Right lobe of liver (tissue), 6 donors: ENCODE results near the gene PAK6. TPM values are rescaled to one million over a fixed set of nuclear protein-coding genes. Genes with fewer than 3 reads are reported as not detected.
A peak's percentile ranks its signal among the peaks of the same experiment; 100 is the strongest.

ENCODE experiments used
- ATAC-seq, 4 donors: fragments of 200-7000 bp; cut with Tn5 transposase; one replicate each; pipeline ENCODE4 v1.9.1; 2020; ENCODE audit warnings: mild to moderate bottlenecking in 4 of 4, moderate library complexity in 4 of 4
- DNase-seq, 3 donors: peaks; one replicate each; pipeline ENCODE4 v3.0.0-alpha.2; 2020
- H3K27ac ChIP-seq, 3 donors: fragments of 200-600 bp; one replicate each; pipeline ENCODE4 v1.8.0; 2022
- H3K27me3 ChIP-seq, 2 donors: fragments of 200-600 bp; one replicate each; pipeline ENCODE4 v1.8.0; 2022
- H3K36me3 ChIP-seq, 4 donors: fragments of 200-600 bp; sonication (generic) in 1 of 4; one replicate each; pipeline versions ENCODE4 v1.5.1 to v1.8.0; 2017 to 2022; ENCODE audit warnings: control low read depth in 1 of 4
- H3K4me1 ChIP-seq, 4 donors: fragments of 200-600 bp; sonication (generic) in 1 of 4; one replicate each; pipeline versions ENCODE4 v1.5.1 to v1.8.0; 2017 to 2022; ENCODE audit warnings: control low read depth in 1 of 4
- H3K4me3 ChIP-seq, 3 donors: fragments of 200-600 bp; one replicate each; pipeline ENCODE4 v1.8.0; 2022
- H3K9me3 ChIP-seq, 4 donors: fragments of 200-600 bp; sonication (generic) in 1 of 4; one replicate each; pipeline versions ENCODE4 v1.5.1 to v1.8.0; 2017 to 2022; ENCODE audit warnings: control low read depth in 1 of 4
- POLR2A ChIP-seq: fragments of 450-650 bp; IDR thresholded peaks from one replicate; pipeline ENCODE4 v1.6.1; 2017; ENCODE audit warnings: antibody characterized with exemption, mild to moderate bottlenecking
- WGBS: methylation state at CpG from one replicate; pipeline ENCODE4 v1.1.6; 2018; ENCODE audit warnings: low coverage, low lambda C conversion rate; ENCODE audit not compliant: insufficient coverage; ENCODE audit errors: missing lambda C conversion rate; 5-methylcytosine and 5-hydroxymethylcytosine counted together
- intact Hi-C, 2 donors: fragments of 100-400 bp; cut with DNase I; formaldehyde crosslinking; loops; one replicate each; pipeline versions ENCODE4 v1.11.2 to v1.14.1; 2022
- total RNA-seq, 6 experiments: library from RNA; depleted of rRNA in 2 of 6; stranded (reverse); fragments of >200 nt in 2 of 6; fragmentation: NEBNext Ultra II Directional in 3 of 6; extraction: Animal tissue kit (Norgen Biotek cat#: 25700) in 3 of 6; gene quantifications; one replicate each; pipeline versions ENCODE4 v1.1.0 to v1.2.4, GENCODE V29; 2016 to 2023
- TF ChIP-seq, protein P1 (sequence below), 4 donors: fragments of 200-600 bp in 3 of 4; fragments of 450-650 bp in 1 of 4; IDR thresholded peaks; one replicate each; pipeline versions ENCODE4 v1.5.1 to v1.8.0; 2016 to 2022; ENCODE audit warnings: antibody characterized with exemption in 4 of 4, mild to moderate bottlenecking in 2 of 4
- donor health status: DM: no; HTN: yes; CAD: no.
- donor health status: DM: no; HTN: no; CAD: no.
- donor health status: DM: no; HTN: no; CAD: no.
- donor health status: DM: no; HTN: yes; CAD: no.
- donor health status: DM: no; HTN: yes; CAD: no.

The PAK6 gene
- total RNA-seq, 6 experiments from 2014 or later: 0.05 to 0.19 (median 0.10) TPM; not detected in 2

DNA sequence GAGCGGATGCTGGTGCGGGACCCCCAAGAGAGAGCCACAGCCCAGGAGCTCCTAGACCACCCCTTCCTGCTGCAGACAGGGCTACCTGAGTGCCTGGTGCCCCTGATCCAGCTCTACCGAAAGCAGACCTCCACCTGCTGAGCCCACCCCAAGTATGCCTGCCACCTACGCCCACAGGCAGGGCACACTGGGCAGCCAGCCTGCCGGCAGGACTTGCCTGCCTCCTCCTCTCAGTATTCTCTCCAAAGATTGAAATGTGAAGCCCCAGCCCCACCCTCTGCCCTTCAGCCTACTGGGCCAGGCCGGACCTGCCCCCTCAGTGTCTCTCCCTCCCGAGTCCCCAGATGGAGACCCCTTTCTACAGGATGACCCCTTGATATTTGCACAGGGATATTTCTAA lies 37.1 kb downstream of the PAK6 start:
- H3K27me3 ChIP-seq: peaks cover 0 to 12% of the 10 kb centered on the region in 2 donors
- ATAC-seq: no peak
- intact Hi-C loops: loop anchor here (5.0 to 10.0 kb wide), 3 partner anchors 59 to 234 kb away; no protein-coding TSS in a partner anchor
- no peaks in the 10 kb centered on the region for H3K9me3 ChIP-seq
- H3K4me1 ChIP-seq: peaks cover 0 to 9% (median 0%) of the 10 kb centered on the region in 4 donors
- no peak overlapping the region for H3K4me3 ChIP-seq
- H3K27ac ChIP-seq: no peak overlapping the region
- DNase-seq: no peak
- H3K36me3 ChIP-seq: no peaks in the 10 kb centered on the region
- WGBS: no CpG with 5 or more reads among the region's 7 CpGs
- no peak for TF ChIP-seq POLR2A

DNA sequence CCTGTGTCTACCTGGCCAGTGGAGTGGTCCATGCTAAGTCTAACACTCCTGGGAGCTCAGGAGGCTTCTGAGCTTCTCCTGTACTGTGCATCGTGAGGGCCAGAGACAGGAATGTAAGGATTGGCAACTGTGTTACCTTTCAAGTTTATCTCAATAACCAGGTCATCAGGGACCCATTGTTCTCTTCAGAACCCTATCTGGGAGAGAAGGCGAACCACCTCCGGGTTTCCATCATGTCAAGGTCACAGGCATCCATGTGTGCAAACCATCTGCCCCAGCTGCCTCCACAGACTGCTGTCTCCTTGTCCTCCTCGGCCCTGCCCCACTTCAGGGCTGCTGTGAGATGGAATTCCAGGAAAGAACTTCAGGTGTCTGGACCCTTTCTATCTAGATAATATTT lies 38.1 kb downstream of the PAK6 start:
- H3K9me3 ChIP-seq: no peaks in the 10 kb centered on the region
- no peak overlapping the region for H3K27ac ChIP-seq
- peaks cover 0 to 9% (median 0%) of the 10 kb centered on the region in 4 donors for H3K4me1 ChIP-seq
- WGBS: 57% methylated on average over 1 of the region's 4 CpGs
- H3K27me3 ChIP-seq: peaks cover 0 to 19% of the 10 kb centered on the region in 2 donors
- DNase-seq (no peak), ATAC-seq (no peak)
- intact Hi-C loops: loop anchor here (5.0 to 10.0 kb wide), 3 partner anchors 60 to 235 kb away; no protein-coding TSS in a partner anchor
- no peaks in the 10 kb centered on the region for H3K36me3 ChIP-seq
- H3K4me3 ChIP-seq: no peak overlapping the region
- TF ChIP-seq POLR2A: no peak

GRCh38 chr15:40277471-40277870 lies 38.6 kb downstream of the PAK6 start:
- Histone ChIP-seq H3K4me3 (no peak overlapping the region), H3K36me3 (no peaks in the 10 kb centered on the region), H3K9me3 (no peaks in the 10 kb centered on the region), H3K27me3 (peaks cover 0 to 19% of the 10 kb centered on the region in 2 donors), H3K27ac (no peak overlapping the region), H3K4me1 (peaks cover 0 to 10% (median 0%) of the 10 kb centered on the region in 4 donors)
- intact Hi-C loops: loop anchor here (5.0 to 10.0 kb wide), 3 partner anchors 60 to 235 kb away; no protein-coding TSS in a partner anchor
- WGBS: 52% methylated on average over 4 of the region's 16 CpGs
- no peak for TF ChIP-seq POLR2A
- TF ChIP-seq, protein P1, sequence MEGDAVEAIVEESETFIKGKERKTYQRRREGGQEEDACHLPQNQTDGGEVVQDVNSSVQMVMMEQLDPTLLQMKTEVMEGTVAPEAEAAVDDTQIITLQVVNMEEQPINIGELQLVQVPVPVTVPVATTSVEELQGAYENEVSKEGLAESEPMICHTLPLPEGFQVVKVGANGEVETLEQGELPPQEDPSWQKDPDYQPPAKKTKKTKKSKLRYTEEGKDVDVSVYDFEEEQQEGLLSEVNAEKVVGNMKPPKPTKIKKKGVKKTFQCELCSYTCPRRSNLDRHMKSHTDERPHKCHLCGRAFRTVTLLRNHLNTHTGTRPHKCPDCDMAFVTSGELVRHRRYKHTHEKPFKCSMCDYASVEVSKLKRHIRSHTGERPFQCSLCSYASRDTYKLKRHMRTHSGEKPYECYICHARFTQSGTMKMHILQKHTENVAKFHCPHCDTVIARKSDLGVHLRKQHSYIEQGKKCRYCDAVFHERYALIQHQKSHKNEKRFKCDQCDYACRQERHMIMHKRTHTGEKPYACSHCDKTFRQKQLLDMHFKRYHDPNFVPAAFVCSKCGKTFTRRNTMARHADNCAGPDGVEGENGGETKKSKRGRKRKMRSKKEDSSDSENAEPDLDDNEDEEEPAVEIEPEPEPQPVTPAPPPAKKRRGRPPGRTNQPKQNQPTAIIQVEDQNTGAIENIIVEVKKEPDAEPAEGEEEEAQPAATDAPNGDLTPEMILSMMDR (IDR thresholded peaks at IDR 0.05): no peak
- no peak for ATAC-seq
- no peak for DNase-seq

- DNase-seq: no peak
These were observed 39.2 kb downstream of the PAK6 start for GRCh38 chr15:40278026-40278425.

DNA sequence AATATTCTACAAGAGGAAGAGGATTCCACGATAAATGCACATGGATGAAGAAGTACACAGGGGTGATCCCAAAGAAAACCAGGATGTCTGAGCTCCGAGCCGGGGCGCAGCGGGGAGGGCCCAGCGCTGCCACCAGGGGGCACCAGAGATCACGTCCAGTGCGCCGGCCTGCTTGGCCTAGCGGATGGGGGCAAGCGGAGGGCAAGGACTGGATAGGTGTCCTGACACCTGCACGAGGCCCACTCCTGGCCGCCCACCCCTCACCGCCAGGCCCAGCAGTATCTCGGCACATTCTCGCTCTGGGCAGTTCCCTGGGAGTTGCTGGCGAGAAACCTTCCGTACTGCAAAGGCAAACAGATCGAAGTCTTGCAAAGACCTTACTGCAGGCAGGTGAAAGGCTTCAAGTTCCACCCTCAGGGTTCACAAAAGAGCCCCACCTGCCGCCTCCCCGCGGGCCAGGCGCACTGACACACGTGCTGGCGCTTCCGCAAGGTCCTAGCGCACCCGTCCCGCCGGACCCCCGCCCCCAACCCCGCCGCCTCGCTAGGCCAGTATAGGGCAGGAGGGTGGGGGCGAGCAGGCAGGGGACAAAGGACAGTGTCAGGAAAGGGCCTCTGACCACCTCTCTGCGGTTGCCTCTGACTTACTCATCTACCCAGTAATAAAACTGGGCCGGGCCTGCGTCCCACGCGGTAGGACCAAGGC lies 40.7 kb downstream of the PAK6 start:
- H3K9me3 ChIP-seq: no peaks in the 10 kb centered on the region
- intact Hi-C loops: loop anchor here (5.0 to 10.0 kb wide), 3 partner anchors 62 to 237 kb away; no protein-coding TSS in a partner anchor
- peak; percentile 66 to 73 (median 71) for ATAC-seq
- H3K27me3 ChIP-seq: peaks cover 0 to 27% of the 10 kb centered on the region in 2 donors
- DNase-seq: peak; percentile 78 to 84 (median 84)
- no peak overlapping the region for H3K27ac ChIP-seq
- no peaks in the 10 kb centered on the region for H3K36me3 ChIP-seq
- whole genome bisulfite sequencing: 26% methylated on average over 17 of the region's 40 CpGs
- TF ChIP-seq POLR2A: no peak
- TF ChIP-seq, protein P1 (IDR thresholded peaks at IDR 0.05): peak; percentile 87 to 100 (median 99)
- peaks cover 0 to 17% (median 0%) of the 10 kb centered on the region in 4 donors for H3K4me1 ChIP-seq
- no peak overlapping the region for H3K4me3 ChIP-seq

More at GRCh38 chr15:40278026-40278425, 39.2 kb downstream of the PAK6 start:
- intact Hi-C loops: loop anchor here (5.0 to 10.0 kb wide), 3 partner anchors 61 to 236 kb away; no protein-coding TSS in a partner anchor
- H3K4me1 ChIP-seq: peaks cover 0 to 15% (median 0%) of the 10 kb centered on the region in 4 donors
- no peak for ATAC-seq
- no peak for TF ChIP-seq POLR2A
- TF ChIP-seq, protein P1 (IDR thresholded peaks at IDR 0.05): no peak
- peaks cover 0 to 23% of the 10 kb centered on the region in 2 donors for H3K27me3 ChIP-seq
- no peaks in the 10 kb centered on the region for H3K9me3 ChIP-seq
- no peak overlapping the region for H3K4me3 ChIP-seq
- 63% methylated on average over 5 of the region's 10 CpGs for WGBS
- no peaks in the 10 kb centered on the region for H3K36me3 ChIP-seq
- no peak overlapping the region for H3K27ac ChIP-seq
